Measurements from ENCODE around the gene SMIM22.

The SMIM22 gene

DNA sequence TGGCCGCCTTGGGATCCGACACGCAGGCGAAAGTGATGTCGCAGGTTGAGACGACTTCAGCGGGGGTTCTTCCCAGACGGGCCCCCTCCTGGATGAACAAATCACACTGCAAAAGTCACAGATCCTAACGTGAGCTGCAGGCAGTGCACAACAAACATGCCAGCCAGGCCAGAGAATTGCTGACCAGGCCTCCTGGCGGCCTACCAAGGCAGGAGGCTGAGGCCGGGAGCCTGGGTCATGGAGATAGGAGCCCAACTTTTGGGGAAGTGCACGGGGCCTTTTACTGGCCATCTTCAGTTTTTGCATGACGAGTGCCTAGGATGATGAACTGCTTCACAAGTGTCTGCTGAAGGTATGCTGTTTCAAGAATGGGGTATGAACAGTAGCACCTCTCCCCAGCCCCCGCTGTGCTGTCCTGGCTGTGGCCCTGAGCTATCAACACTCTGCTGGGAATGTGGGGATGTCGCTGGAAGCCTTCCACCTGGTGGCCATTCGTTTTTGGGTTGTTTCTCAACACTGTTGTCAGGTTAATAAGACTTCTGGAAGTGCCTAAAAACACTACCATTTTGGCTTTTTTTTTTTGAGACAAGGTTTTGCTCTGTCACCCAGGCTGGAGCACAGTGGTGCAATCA lies 19.5 kb downstream of the SMIM22 start:
- DNase-seq (ENCODE audit: low read depth in 1 of 2, low spot score in 1 of 2) = no peak

GRCh38 chr16:4820652-4821051 lies 25.5 kb downstream of the SMIM22 start:
- DNase-seq (ENCODE audit: low read depth in 1 of 2, low spot score in 1 of 2) = no peak

DNA sequence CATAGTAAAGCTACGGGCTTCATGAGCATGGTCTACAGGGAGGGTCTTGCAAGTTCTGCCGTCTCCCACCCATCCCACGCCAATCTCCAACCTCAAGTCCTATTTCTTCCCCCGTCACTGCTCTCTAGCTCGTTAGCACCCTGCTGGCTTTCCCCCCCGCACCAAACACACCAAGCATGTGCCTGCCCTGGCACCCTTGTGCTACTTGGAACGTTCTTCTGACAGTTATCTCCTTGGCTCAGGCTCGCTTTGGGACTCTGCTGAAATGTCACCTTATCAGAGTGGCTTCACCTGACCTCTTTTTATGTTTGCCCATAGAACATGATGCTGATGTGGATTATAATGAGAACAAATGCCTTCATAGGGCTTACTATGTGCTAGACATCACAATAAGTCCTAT lies 30.0 kb downstream of the SMIM22 start:
- no peak for DNase-seq (ENCODE audit: low read depth in 1 of 2, low spot score in 1 of 2)

DNA sequence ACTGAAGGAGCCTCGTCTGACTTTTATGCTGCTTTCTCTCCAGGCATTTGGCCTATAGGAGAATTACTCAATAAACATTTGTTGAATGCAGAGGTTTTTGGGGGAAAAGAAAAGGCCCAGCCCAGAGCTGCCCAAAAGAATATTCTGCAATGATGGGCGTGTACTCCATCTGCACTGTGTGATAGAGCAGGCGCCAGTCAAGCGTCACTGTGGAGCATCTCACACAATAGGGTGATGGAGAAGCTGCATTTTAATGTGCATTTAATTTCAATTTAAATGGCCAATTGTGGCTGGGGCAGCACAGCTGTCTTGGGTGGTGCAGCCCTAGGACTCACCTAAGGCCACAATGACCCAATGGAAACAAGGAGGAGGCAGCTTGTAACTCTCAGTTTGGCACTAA lies 31.4 kb downstream of the SMIM22 start:
- DNase-seq (ENCODE audit: low read depth in 1 of 2, low spot score in 1 of 2) = no peak

DNA sequence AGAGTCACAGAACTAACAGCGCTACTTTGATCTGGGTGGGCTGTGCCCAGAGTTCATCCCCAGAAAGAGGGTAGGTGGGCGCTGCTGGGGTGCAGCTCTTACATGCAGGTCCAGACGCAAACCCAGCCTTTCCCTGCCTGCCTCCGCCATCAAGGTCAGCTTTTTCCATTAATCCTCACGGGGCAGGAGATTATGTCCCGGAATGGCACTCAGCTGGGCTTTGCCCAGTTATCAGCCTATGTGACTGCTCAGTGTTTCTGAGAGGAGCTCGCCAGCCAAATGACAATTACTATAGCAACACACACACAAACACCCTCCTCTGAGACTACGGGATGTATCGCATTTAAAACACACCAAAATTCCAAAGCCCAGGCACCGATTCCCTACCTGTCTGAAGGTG lies 31.8 kb downstream of the SMIM22 start:
- no peak for DNase-seq (ENCODE audit: low read depth in 1 of 2, low spot score in 1 of 2)

GRCh38 chr16:4828567-4829321 lies 33.6 kb downstream of the SMIM22 start:
- no peak for DNase-seq (ENCODE audit: low read depth in 1 of 2, low spot score in 1 of 2)

DNA sequence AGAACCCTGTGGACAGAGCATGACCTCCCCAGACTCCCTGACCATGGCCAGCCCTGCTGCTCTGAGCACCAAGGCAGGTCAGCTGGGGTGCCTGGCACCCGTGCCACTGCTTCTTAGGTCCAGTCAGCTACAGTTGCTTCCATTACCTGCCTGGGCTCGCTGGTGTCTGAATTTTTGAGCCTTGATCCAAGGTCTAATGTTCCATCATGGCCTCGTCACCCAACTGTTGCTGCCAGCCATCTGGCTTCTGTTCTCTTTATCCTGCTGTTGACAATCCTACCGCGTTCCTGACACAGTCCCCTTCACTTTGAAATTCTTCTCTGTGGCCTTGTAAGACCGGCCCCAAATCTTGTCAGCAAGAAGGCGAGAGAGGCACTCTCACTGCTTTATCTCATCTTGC lies 35.2 kb downstream of the SMIM22 start:
- DNase-seq (ENCODE audit: low read depth in 1 of 2, low spot score in 1 of 2) = no peak

GRCh38 chr16:4831616-4832015 lies 36.4 kb downstream of the SMIM22 start:
- DNase-seq (ENCODE audit: low read depth in 1 of 2, low spot score in 1 of 2) = no peak

DNA sequence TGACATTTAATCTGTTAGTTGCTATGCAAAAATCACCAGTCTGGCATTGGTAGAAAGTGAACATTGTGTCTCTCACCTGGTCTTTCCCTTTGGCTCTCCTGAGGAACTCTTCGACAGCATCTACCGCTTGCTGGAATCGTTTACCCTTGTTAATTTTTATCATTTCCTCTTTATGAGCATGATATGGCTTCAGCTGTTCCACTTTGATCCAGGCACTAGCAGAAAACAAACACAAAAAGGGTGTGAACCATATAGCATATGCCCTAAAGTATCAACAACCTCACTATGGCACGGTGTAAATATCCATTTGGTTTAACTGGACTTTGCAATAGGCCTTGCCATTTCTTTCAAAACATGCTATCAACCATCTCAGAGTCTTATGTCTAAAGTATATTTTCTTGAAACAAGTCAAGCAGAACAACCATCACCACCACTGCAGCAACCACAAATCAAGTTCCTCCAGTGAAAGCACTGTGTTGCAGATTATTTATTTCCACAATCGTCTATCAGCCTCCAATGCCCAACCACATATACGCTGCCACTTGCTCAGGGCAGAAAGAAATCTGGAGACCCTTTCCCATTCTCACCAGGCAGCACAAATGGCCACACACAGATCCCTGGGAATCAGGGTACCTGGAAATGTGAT lies 37.7 kb downstream of the SMIM22 start:
- DNase-seq (ENCODE audit: low read depth in 1 of 2, low spot score in 1 of 2) = no peak

DNA sequence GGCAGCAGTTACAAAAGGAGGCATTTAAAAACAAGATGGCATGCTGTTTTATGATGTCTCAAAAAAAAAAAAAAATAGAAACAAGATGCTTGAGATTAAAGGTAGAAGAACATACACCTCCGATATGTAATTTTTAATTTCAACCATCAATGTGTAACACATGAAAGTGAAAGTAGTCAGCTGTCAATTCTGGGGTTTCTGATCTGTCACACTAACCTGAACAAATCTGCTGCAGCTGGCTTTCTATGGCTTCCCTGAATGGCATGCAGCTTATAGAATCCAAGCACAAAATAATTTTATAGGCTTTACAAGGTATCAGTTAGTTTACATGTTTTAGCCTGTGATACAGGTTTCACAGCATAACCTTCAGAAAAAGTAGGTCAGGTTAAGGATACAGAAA lies 38.4 kb downstream of the SMIM22 start:
- DNase-seq (ENCODE audit: low read depth in 1 of 2, low spot score in 1 of 2) = no peak

DNA sequence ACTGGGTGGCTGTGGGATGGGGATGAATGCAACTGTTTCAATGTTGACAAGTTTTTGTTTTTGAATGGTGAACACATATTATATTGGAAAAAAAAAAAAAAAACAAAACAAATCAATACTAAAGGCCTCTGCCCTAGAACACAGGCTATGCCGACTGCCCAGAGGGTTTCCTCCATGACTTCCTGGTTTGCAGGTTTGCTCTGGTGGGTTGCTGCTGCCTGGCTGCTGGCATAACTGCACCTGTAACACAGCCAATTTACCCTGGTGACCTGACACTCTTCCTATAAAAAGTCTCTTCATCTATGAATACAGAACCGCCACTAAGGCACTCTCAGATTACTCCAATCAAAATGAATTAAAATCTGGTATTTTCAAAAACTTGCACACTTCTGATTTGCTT lies 41.6 kb downstream of the SMIM22 start:
- DNase-seq (ENCODE audit: low read depth in 1 of 2, low spot score in 1 of 2) = no peak

DNA sequence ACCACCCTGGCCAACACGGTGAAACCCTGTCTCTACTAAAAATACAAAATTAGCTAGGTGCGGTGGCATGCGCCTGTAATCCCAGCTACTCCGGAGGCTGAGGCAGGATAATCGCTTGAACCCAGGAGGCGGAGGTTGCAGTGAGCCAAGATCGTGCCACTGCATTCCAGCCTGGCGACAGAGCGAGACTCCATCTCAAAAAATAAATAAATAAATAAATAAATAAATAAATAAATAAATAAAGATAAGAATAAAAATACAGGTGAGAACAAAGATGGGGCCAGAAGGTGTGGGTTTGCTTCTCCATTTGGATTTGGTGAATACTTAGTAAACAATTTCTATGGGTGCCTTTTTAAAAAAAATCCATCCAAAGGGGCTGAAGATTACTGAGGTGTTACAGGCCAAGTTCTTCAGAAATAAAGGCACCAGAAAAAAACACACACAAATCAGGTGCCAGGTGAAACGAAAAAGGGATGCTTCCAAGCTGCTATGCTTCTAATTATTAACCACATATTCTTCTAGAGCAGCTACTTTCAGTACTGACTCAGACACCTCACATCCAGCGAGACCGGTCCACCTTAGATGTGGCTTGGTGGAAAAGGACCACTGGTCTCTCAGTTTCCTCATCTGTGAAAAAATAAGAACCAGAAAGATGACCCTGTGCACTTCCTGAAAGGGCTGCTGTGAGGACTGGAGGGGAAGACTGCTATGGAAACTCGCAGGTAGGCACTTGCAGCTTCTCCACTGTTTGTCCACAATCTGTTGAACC lies 42.7 kb downstream of the SMIM22 start:
- no peak for DNase-seq (ENCODE audit: low read depth in 1 of 2, low spot score in 1 of 2)

- DNase-seq (ENCODE audit: low read depth in 1 of 2, low spot score in 1 of 2) = no peak
These were observed 44.8 kb downstream of the SMIM22 start for GRCh38 chr16:4839942-4840341.

DNA sequence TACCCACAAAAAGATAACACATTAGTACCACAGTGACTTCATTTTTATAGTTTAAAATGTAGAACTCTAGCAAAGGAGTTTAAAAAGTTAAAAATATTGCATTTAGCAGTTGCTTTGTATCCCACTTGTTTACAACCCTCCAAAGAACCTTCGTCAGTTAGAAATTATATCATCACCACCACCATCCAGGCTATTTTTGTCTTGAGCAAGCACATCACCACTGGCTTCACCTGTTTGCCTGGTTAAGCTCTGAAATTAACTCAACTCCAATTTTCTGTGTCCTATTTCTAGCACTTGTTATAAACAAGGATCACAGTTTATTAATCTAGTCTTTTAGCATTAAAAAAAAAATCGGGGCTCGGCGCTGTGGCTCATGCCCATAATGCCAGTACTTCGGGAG lies 45.8 kb downstream of the SMIM22 start:
- DNase-seq (ENCODE audit: low read depth in 1 of 2, low spot score in 1 of 2) = no peak
